SK-N-SH (cell line): ENCODE results near the gene S1PR5. TPM values are rescaled to one million over a fixed set of nuclear protein-coding genes. Genes with fewer than 3 reads are reported as not detected.

Source experiments
- CTCF ChIA-PET: fragments of 300-600, 350-600 bp; formaldehyde crosslinking; extraction: SDS; loops from one replicate; lab custom pipeline; 2021; lab: Yijun Ruan, JAX
- POLR2A ChIA-PET: fragments of 350-600 bp; sonication (Branson Sonifier 250); formaldehyde crosslinking; extraction: SDS; loops from one replicate; lab custom pipeline; 2020; ENCODE audit warnings: antibody characterized with exemption, inconsistent platforms; lab: Yijun Ruan, JAX
- DNase-seq: peaks from one replicate; pipeline ENCODE4 v3.0.0; 2012
- H2AFZ ChIP-seq: fragments of 200-600 bp; sonication (generic); 2 replicates; pipeline ENCODE4 v1.8.1; 2016; ENCODE audit warnings: antibody characterized with exemption, mild to moderate bottlenecking, low read depth
- H3F3A ChIP-seq: fragments of 200-600 bp; sonication (generic); replicated peaks from 2 replicates; pipeline ENCODE3; 2016; ENCODE audit warnings: antibody characterized with exemption, mild to moderate bottlenecking; ENCODE audit not compliant: insufficient read depth
- H3K27ac ChIP-seq, 2 experiments: fragments of 200-500 bp in 1 of 2; fragments of 200-600 bp in 1 of 2; sonication (Bioruptor generic) in 1 of 2; sonication (generic), shearing (Covaris generic) in 1 of 2; 2 replicates each; pipeline versions ENCODE4 v1.5.1 to v1.6.1; 2014 to 2016; ENCODE audit warnings: low read depth in 2 of 2, inconsistent platforms in 1 of 2, low read length in 1 of 2, mild to moderate bottlenecking in 1 of 2, mixed read lengths in 1 of 2
- H3K27me3 ChIP-seq: fragments of 200-600 bp; sonication (generic), shearing (Covaris generic); 2 replicates; pipeline ENCODE4 v1.6.1; 2016; ENCODE audit warnings: mixed run types; ENCODE audit not compliant: insufficient read depth
- H3K36me3 ChIP-seq, 2 experiments: fragments of 200-500 bp in 1 of 2; fragments of 200-600 bp in 1 of 2; sonication (Bioruptor generic) in 1 of 2; sonication (generic) in 1 of 2; replicated peaks in 1 of 2; 2 replicates each; pipeline versions ENCODE3 to v1.5.1; 2014 to 2016; ENCODE audit warnings: low read length in 1 of 2, mild to moderate bottlenecking in 1 of 2; ENCODE audit not compliant: insufficient read depth in 2 of 2, control insufficient read depth in 1 of 2
- H3K4me1 ChIP-seq, 2 experiments: fragments of 200-500 bp in 1 of 2; fragments of 200-600 bp in 1 of 2; sonication (Bioruptor generic) in 1 of 2; sonication (generic), shearing (Covaris generic) in 1 of 2; 2 replicates each; pipeline versions ENCODE4 v1.5.1 to v1.6.1; 2014 to 2016; ENCODE audit warnings: low read depth in 1 of 2, low read length in 1 of 2, mixed run types in 1 of 2; ENCODE audit not compliant: insufficient read depth in 2 of 2, control insufficient read depth in 1 of 2
- H3K4me2 ChIP-seq: fragments of 200-600 bp; sonication (generic), shearing (Covaris generic); 2 replicates; pipeline ENCODE4 v1.6.1; 2017; ENCODE audit warnings: mixed run types
- H3K4me3 ChIP-seq, 2 experiments: fragments of 200-500 bp in 1 of 2; fragments of 200-600 bp in 1 of 2; sonication (Bioruptor generic) in 1 of 2; sonication (generic), shearing (Covaris generic) in 1 of 2; 2 replicates each; pipeline versions ENCODE4 v1.5.1 to v1.8.1; 2014 to 2016; ENCODE audit warnings: low read depth in 2 of 2, inconsistent platforms in 1 of 2, low read length in 1 of 2, mild to moderate bottlenecking in 1 of 2, mixed read lengths in 1 of 2, moderate library complexity in 1 of 2
- H3K79me2 ChIP-seq: fragments of 200-600 bp; sonication (generic); 2 replicates; pipeline ENCODE4 v1.8.1; 2017; ENCODE audit warnings: mild to moderate bottlenecking; ENCODE audit not compliant: insufficient read depth
- H3K9ac ChIP-seq: fragments of 200-600 bp; sonication (generic); 2 replicates; pipeline ENCODE4 v1.6.1; 2017; ENCODE audit warnings: mixed run types
- H3K9me2 ChIP-seq: fragments of 200-600 bp; sonication (generic); 2 replicates; pipeline ENCODE4 v1.6.1; 2017; ENCODE audit warnings: mixed run types
- H3K9me3 ChIP-seq: fragments of 200-600 bp; sonication (generic); 2 replicates; pipeline ENCODE4 v1.6.1; 2017; ENCODE audit warnings: mixed run types, mild to moderate bottlenecking, moderate library complexity
- H4K20me1 ChIP-seq: fragments of 200-600 bp; sonication (generic); 2 replicates; pipeline ENCODE4 v1.6.1; 2017; ENCODE audit warnings: mild to moderate bottlenecking, mixed run types; ENCODE audit not compliant: insufficient read depth
- ELF1 ChIP-seq: IDR thresholded peaks from 2 replicates; pipeline ENCODE4 v1.4.0; 2012
- EP300 ChIP-seq, 2 experiments: IDR thresholded peaks; 2 replicates each; pipeline versions ENCODE4 v1.4.0 to v1.6.1; 2012; ENCODE audit warnings: borderline replicate concordance in 1 of 2, low read depth in 1 of 2, low read length in 1 of 2
- EZH2phosphoT487 ChIP-seq: fragments of 200-600 bp; sonication (generic); IDR thresholded peaks from 2 replicates; pipeline ENCODE4 v1.6.1; 2017; ENCODE audit warnings: low read depth, mixed run types, mild to moderate bottlenecking, antibody characterized with exemption, moderate library complexity, borderline replicate concordance
- FOXJ3 ChIP-seq: sonication (generic); formaldehyde crosslinking; IDR thresholded peaks from 2 replicates; pipeline ENCODE4 v1.5.1; 2020; ENCODE audit warnings: mild to moderate bottlenecking, missing genetic modification reagents
- FOXM1 ChIP-seq: IDR thresholded peaks from 2 replicates; pipeline ENCODE4 v1.4.0; 2012; ENCODE audit warnings: low read depth, mild to moderate bottlenecking
- GATA2 ChIP-seq: sonication (generic); formaldehyde crosslinking; IDR thresholded peaks from 2 replicates; pipeline ENCODE4 v1.5.0; 2020; ENCODE audit warnings: mild to moderate bottlenecking, missing genetic modification reagents
- IRF3 ChIP-seq: fragments of 150-350 bp; IDR thresholded peaks from 2 replicates; pipeline ENCODE4 v1.6.1; 2016; ENCODE audit warnings: mild to moderate bottlenecking, low read depth, low read length
- MEF2A ChIP-seq: IDR thresholded peaks from 2 replicates; pipeline ENCODE4 v1.4.0; 2012; ENCODE audit warnings: low read depth, borderline replicate concordance
- MXI1 ChIP-seq: IDR thresholded peaks from 2 replicates; pipeline ENCODE4 v1.6.1; 2012; ENCODE audit warnings: mild to moderate bottlenecking, low read depth, low read length, improper control_type of control experiment
- NRF1 ChIP-seq: IDR thresholded peaks from 2 replicates; pipeline ENCODE4 v1.6.1; 2012; ENCODE audit warnings: low read depth, mild to moderate bottlenecking, low read length
- RAD21 ChIP-seq: IDR thresholded peaks from 2 replicates; pipeline ENCODE4 v1.6.1; 2012; ENCODE audit warnings: mild to moderate bottlenecking, low read length
- RCOR1 ChIP-seq: fragments of 150-350 bp; IDR thresholded peaks from 2 replicates; pipeline ENCODE4 v1.6.1; 2017; ENCODE audit warnings: antibody characterized with exemption, low read length
- REST ChIP-seq: IDR thresholded peaks from 2 replicates; pipeline ENCODE4 v1.6.1; 2012; ENCODE audit warnings: mild to moderate bottlenecking, low read depth, low read length, moderate library complexity
- SMC3 ChIP-seq: IDR thresholded peaks from 2 replicates; pipeline ENCODE4 v1.6.1; 2012; ENCODE audit warnings: low read depth, low read length, improper control_type of control experiment
- TCF12 ChIP-seq: IDR thresholded peaks from 2 replicates; pipeline ENCODE4 v1.4.0; 2012
- USF1 ChIP-seq: IDR thresholded peaks from 2 replicates; pipeline ENCODE4 v1.4.0; 2012; ENCODE audit warnings: low read depth, borderline replicate concordance
- USF2 ChIP-seq: fragments of 150-350 bp; IDR thresholded peaks from 2 replicates; pipeline ENCODE4 v1.6.1; 2017; ENCODE audit warnings: antibody characterized with exemption, low read length, low read depth, borderline replicate concordance
- YY1 ChIP-seq: IDR thresholded peaks from 2 replicates; pipeline ENCODE4 v1.4.0; 2012; ENCODE audit warnings: low read depth, mild to moderate bottlenecking
- WGBS: methylation state at CpG from one replicate; pipeline ENCODE4 v1.1.6; 2017; ENCODE audit warnings: low lambda C conversion rate; 5-methylcytosine and 5-hydroxymethylcytosine counted together
- polyA plus RNA-seq, 3 experiments: library from polyadenylated mRNA; depleted of rRNA; stranded (reverse); fragments of >200 nt; gene quantifications; 2 replicates each; pipeline ENCODE4 v1.2.3, GENCODE V29; 2012

S1PR5 gene
- polyA plus RNA-seq, 1 of the 3 experiments (the other 2 are of a cell fraction) = 0.36 TPM

- DNase-seq = no peak
- CTCF ChIA-PET = interaction anchor here (1.1 kb wide), 1 partner anchor 157 kb away, joined by 3 read pairs; no protein-coding TSS in a partner anchor
- Histone ChIP-seq H3K27me3 (no peaks in the 10 kb centered on the region), H2AFZ (no peak overlapping the region), H3K79me2 (peaks cover 16% of the 10 kb centered on the region), H3K9me2 (no peaks in the 10 kb centered on the region), H3K9ac (no peak overlapping the region), H3F3A (no peaks in the 10 kb centered on the region), H3K4me3 (no peak overlapping the region), H3K36me3 (peaks cover 17 to 27% of the 10 kb centered on the region in 2 experiments), H4K20me1 (no peaks in the 10 kb centered on the region), H3K9me3 (no peaks in the 10 kb centered on the region), H3K27ac (no peak overlapping the region), H3K4me1 (peaks cover 4 to 5% of the 10 kb centered on the region in 2 experiments; a peak in 1 of 4 replicates), H3K4me2 (no peak overlapping the region)
- POLR2A ChIA-PET = no interaction called here
- TF ChIP-seq MXI1 = no peak
- 93% methylated on average over 7 of the region's 7 CpGs for WGBS
Observed at GRCh38 chr19:10560154-10560553, 42.9 kb upstream of the S1PR5 start.

- no peak overlapping the region for H3K4me2 ChIP-seq
- H3K79me2 ChIP-seq = no peaks in the 10 kb centered on the region
- H3K27ac ChIP-seq = no peak overlapping the region
- no peak overlapping the region for H2AFZ ChIP-seq
- ChIA-PET CTCF (no interaction called here), POLR2A (no interaction called here)
- no peaks in the 10 kb centered on the region for H3K9me2 ChIP-seq
- H3K27me3 ChIP-seq = no peaks in the 10 kb centered on the region
- no peaks in the 10 kb centered on the region for H3K4me1 ChIP-seq
- peaks cover 4% of the 10 kb centered on the region for H3F3A ChIP-seq
- no peak for TF ChIP-seq RAD21
- no peak for TF ChIP-seq ELF1
- no peak for TF ChIP-seq TCF12
- TF ChIP-seq FOXJ3 (CRISPR knock-in tag) = no peak
- no peak for TF ChIP-seq GATA2 (CRISPR knock-in tag)
- no peak for TF ChIP-seq YY1
- TF ChIP-seq SMC3 = no peak
- no peak for TF ChIP-seq REST
- no peak for TF ChIP-seq RCOR1
- TF ChIP-seq NRF1 = no peak
- TF ChIP-seq IRF3 = no peak
- TF ChIP-seq MEF2A = no peak
- TF ChIP-seq FOXM1 = no peak
- no peak for TF ChIP-seq USF1
- no peak for TF ChIP-seq EZH2phosphoT487
- no peak for TF ChIP-seq USF2
- no peak for TF ChIP-seq EP300 (IDR thresholded peaks at IDR 0.05; ENCODE audit: borderline replicate concordance in 1 of 2, low read depth in 1 of 2, low read length in 1 of 2)
- H3K4me3 ChIP-seq = no peak overlapping the region
- no peak for DNase-seq
- peaks cover 19 to 44% of the 10 kb centered on the region in 2 experiments for H3K36me3 ChIP-seq
- WGBS = 98% methylated on average over 29 of the region's 33 CpGs
- no peaks in the 10 kb centered on the region for H3K9me3 ChIP-seq
- 0 out of 2 replicates have a peak, but pooled peaks cover 3% of the 10 kb centered on the region for H4K20me1 ChIP-seq
- no peak overlapping the region for H3K9ac ChIP-seq
Observed at GRCh38 chr19:10557603-10558197, 40.5 kb upstream of the S1PR5 start.
